HG02610 (cell line): Measurements from ENCODE around the gene PPP4R3B.

Experiments
- ATAC-seq: cut with Tn5 transposase; IDR thresholded peaks from one replicate; pipeline ENCODE4 v1.9.1; 2021; ENCODE audit warnings: mild to moderate bottlenecking, moderate library complexity; ENCODE audit not compliant: unreplicated experiment

Gene PPP4R3B

GRCh38 chr2:55617175-55618024 is at the start of gene PPP4R3B:
Gene PPP4R3B (minus strand): TSS chr2:55617622. CDS start chr2:55617285, 337 bp downstream.
- peak; percentile 89 for ATAC-seq

- no peak for ATAC-seq
Measured at GRCh38 chr2:55653255-55653654, 35.8 kb upstream of the PPP4R3B start.

GRCh38 chr2:55649211-55649610 is 31.8 kb upstream of the PPP4R3B start:
- no peak for ATAC-seq

- ATAC-seq = no peak
Measured at GRCh38 chr2:55636831-55637230, 19.4 kb upstream of the PPP4R3B start.

GRCh38 chr2:55628931-55629330 is 11.5 kb upstream of the PPP4R3B start:
- no peak for ATAC-seq

- no peak for ATAC-seq
Measured at GRCh38 chr2:55627915-55628314, 10.5 kb upstream of the PPP4R3B start.

DNA sequence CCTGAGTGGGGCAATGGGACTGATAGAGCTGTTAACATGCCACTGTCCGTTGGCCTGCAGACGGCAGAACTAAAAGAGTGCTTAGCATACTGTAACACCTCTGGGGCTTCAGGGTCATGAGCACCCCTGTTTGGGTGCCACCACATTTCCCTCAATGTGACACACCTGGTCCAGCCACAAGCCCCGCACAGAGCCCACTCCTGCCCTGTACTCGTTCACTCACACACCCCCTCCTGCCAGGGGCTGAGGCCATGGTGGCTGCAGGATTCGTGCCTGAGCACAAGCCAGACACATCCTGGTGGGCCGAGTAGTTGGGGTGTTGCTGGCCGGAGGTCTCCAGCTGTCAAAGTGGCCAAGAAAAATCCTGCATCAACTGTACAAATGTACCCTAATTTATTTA is 4.4 kb upstream of the PPP4R3B start:
- no peak for ATAC-seq

- ATAC-seq = no peak
Measured at GRCh38 chr2:55620123-55620779, 2.8 kb upstream of the PPP4R3B start.

DNA sequence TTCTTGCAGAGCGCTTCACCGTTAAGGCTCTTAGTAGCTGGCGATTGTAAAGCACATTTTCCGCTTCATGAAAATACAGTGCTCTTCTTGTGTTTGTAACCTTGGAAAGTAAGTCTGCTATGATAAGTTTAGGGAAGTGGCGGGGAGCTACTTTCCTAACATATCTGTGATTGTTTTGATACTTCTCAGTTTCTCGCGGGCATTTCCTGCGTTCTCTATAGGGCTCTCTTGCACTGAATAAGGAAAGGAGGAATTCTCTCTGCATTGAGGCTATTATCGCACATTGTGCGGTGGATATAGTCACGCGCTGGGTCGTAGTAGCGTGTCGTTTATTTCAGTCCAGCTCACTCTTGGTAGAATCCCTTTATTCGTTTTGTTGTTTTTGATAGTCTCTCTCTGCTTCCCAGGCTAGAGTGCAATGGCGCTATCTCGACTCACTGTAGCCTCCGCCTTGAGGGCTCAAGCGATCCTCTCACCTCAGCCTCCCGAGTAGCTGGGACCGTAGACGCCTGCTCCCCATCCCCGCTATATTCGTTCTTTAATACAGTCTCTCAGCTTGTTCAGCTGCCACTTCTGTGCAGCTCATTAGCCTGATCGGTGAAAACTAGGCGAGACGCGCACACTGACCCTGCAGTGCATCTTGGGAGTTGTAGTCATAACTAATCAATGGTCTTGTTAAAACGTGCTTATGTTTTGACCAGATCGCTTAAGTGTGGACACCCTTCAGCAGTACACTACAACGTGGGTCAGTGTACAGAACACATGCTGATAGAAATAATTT is 1.0 kb upstream of the PPP4R3B start:
- peak; percentile 47 for ATAC-seq

DNA sequence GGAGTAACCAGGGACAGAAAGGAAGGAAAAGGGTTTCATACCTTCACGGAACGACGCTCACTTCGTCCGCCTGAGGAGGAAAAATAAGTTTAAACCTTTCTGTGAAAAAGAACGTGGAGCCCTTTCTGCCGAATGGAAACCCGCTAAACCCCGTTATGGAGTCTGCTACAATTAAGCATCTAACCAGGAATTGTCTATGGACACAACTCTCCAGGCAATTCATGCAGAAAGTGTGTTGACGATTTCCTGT is 528 bp upstream of the PPP4R3B start:
- ATAC-seq = no peak

GRCh38 chr2:55616551-55617174 is 759 bp downstream of the PPP4R3B start:
- ATAC-seq = peak; percentile 16

- ATAC-seq = no peak
Measured at GRCh38 chr2:55611997-55612396, 5.4 kb downstream of the PPP4R3B start.

DNA sequence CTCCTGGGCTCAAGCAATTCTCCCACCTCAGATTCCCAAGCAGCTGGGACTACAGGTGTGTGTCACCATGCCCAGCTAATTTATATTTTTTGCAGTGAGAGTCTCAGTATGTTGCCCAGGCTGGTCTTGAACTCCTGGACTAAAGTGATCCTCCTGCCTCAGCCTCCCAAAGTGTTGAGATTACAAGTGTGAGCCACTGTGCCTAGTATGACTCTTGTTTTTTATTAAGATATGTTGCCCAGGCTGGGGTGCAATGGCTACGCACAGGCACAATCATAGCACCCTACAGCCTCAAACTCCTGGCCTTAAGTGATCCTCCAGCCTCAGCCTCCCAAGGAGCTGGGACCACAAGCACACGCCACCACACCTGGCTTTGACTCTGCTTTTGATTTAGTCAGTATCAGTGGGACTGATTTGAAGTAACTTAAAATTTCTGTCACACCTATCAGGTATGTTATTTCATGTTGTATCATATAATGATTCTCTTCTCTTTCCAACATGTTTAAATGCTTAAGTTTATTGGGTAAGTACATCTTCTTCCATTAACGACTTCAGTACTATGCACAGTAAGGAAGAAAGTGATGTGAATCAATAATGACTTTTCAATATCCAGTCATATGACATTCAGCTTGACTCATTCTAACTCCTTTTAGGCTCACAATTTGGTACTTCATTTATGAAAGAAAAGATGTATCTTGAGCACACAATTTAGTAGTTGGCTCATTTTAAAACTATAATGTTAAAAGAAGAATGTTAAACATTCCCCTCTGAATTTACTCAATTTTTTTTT is 6.3 kb downstream of the PPP4R3B start:
- no peak for ATAC-seq

- ATAC-seq = no peak
Measured at GRCh38 chr2:55609938-55610578, 7.4 kb downstream of the PPP4R3B start.

GRCh38 chr2:55609193-55609794 is 8.1 kb downstream of the PPP4R3B start:
- no peak for ATAC-seq

DNA sequence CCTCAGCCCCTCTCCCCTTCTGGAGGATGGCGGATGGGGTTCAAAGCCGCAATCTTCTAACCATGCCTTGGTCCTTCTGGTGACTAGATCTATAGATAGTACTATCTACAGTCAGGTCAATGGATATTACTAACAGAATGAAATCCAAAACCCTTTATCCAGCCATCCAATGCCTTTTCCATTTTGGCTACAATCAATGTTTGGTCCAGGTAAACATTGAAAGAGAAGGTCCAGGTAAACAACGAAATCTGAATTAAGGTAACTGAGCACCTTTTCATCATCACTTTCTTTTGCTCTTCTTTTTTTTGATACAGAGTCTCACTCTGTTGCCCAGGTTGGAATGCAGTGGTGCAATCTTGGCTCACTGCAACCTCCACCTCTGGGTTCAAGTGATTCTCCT is 9.7 kb downstream of the PPP4R3B start:
- ATAC-seq = no peak

DNA sequence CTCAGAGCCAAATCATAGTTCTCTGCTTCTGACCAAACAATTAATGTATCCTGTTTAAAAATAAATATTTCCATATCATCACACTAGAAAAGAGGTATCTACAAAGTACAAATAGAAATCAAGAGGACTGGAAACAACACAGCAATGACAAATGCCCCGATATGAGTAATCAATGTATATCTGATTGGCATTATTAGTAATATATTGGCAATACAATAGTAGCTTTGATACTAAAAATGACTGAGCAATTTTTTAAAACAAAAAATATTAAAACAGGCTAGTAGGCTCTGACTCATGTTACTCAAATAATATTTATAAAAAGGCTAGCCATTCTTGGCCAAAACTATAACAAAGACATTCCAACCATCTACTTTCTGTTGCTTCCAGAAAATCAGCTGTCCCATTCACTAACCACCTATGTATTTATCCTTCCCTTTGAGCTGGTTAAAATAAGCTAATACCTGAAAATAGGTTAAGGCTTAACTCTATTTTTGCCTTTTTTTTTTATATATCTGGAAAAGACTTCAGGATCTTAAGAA is 13.3 kb downstream of the PPP4R3B start:
- ATAC-seq = no peak

DNA sequence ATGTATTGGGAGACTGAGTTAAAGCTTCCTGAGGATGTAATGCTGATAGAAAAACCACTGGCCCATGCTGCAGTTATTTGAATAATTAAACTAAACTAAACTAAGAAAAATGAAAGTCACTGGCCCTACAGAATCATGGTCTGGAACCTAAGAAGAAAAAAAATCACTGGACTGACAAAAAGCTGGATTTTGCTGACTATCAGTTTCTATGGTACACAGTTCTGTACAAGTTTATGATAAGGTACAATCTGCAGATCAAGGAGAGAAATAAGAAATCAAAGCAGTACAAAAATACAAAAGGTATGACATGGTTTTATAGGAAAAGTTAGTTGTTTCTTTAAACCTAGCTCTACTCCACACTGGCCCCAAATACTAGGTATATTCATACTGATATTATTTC is 15.6 kb downstream of the PPP4R3B start:
- ATAC-seq = no peak

DNA sequence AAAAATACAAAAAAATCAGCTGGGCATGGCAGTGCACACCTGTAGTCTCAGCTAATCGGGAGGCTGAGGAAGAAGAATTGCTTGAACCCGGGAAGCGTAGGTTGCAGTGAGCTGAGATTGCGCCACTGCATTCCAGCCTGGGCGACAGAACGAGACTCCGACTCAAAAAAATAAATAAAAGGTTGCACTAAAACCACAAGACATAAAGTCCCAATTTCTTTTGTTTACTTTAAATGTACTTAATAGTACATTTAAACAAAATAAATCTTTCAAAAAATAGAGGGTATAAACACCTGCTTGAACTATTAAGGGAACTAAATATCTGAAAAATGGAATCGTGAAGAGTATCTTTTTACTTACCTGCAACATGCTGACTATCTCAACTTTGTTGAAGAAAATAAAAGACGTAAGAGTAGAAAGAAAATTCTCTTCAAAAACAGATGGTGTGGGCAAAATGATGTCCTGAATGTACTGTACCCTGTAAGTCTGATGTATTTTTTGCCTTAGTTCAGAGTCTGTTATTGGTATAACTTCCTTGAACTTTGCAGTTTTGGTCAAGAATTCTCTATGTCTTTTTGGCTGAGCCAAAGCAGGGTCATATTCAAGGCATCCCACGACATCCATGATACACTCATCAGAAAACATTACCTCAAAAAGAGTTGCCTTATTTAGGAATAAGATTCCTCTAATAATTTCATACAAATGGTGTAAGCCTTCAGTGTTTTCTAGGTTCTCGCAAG is 19.2 kb downstream of the PPP4R3B start:
- no peak for ATAC-seq
